Smooth muscle cell (in vitro differentiated cells): ENCODE measurements around the gene RCAN2. TPM values are rescaled to one million over a fixed set of nuclear protein-coding genes. Genes with fewer than 3 reads are reported as not detected.

Experiments
- DNase-seq: peaks from one replicate; lab custom pipeline; 2025; ENCODE audit not compliant: unreplicated experiment; lab: John Stamatoyannopoulos, UW
- H2AFZ ChIP-seq: fragments of 200-600 bp; sonication (generic); 2 replicates; pipeline ENCODE4 v1.6.0; 2016; ENCODE audit warnings: antibody characterized with exemption, low read depth, mild to moderate bottlenecking
- H3F3A ChIP-seq: fragments of 200-600 bp; sonication (generic); 2 replicates; pipeline ENCODE4 v1.6.0; 2017; ENCODE audit warnings: antibody characterized with exemption, low read depth
- H3K27ac ChIP-seq: fragments of 200-600 bp; sonication (generic); 2 replicates; pipeline ENCODE4 v1.5.1; 2016; ENCODE audit warnings: low read depth, mild to moderate bottlenecking
- H3K27me3 ChIP-seq: fragments of 200-600 bp; sonication (generic); 2 replicates; pipeline ENCODE4 v1.6.1; 2016; ENCODE audit warnings: low read depth, mild to moderate bottlenecking
- H3K36me3 ChIP-seq: fragments of 200-600 bp; sonication (generic); 2 replicates; pipeline ENCODE4 v1.5.1; 2016; ENCODE audit warnings: low read depth
- H3K4me1 ChIP-seq: fragments of 200-600 bp; sonication (generic); 2 replicates; pipeline ENCODE4 v1.5.1; 2016; ENCODE audit warnings: low read depth
- H3K4me2 ChIP-seq: fragments of 200-600 bp; sonication (generic); 2 replicates; pipeline ENCODE4 v1.6.0; 2016; ENCODE audit warnings: mild to moderate bottlenecking
- H3K4me3 ChIP-seq: fragments of 200-600 bp; sonication (generic); 2 replicates; pipeline ENCODE4 v1.5.1; 2016; ENCODE audit warnings: mild to moderate bottlenecking
- H3K79me2 ChIP-seq: fragments of 200-600 bp; sonication (generic); 2 replicates; pipeline ENCODE4 v1.6.0; 2016; ENCODE audit warnings: low read depth, mild to moderate bottlenecking
- H3K9ac ChIP-seq: fragments of 200-600 bp; sonication (generic); 2 replicates; pipeline ENCODE4 v1.6.0; 2016; ENCODE audit warnings: low read depth
- H3K9me3 ChIP-seq: fragments of 200-600 bp; sonication (generic); replicated peaks from 2 replicates; pipeline ENCODE4 v1.5.1; 2016; ENCODE audit warnings: low read depth
- H4K20me1 ChIP-seq: fragments of 200-600 bp; sonication (generic); 2 replicates; pipeline ENCODE4 v1.6.0; 2016; ENCODE audit warnings: low read depth
- CTCF ChIP-seq: fragments of 200-600 bp; sonication (generic); IDR thresholded peaks from 2 replicates; pipeline ENCODE4 v1.5.1; 2017; ENCODE audit warnings: borderline replicate concordance, mild to moderate bottlenecking, antibody characterized with exemption; ENCODE audit not compliant: insufficient read depth, poor library complexity, severe bottlenecking
- WGBS: methylation state at CpG from one replicate; pipeline ENCODE4 v1.1.7; 2016; ENCODE audit warnings: low lambda C conversion rate; 5-methylcytosine and 5-hydroxymethylcytosine counted together
- polyA plus RNA-seq: library from polyadenylated mRNA; unstranded; fragments of >200 nt; fragmentation: Nextera tagmentation; extraction: Ambion mirVana; gene quantifications from 2 replicates; pipeline ENCODE4 v1.2.1, GENCODE V29; 2016
- total RNA-seq: library from RNA; depleted of rRNA; stranded (reverse); fragments of >200 nt; gene quantifications from 2 replicates; pipeline ENCODE4 v1.2.3, GENCODE V29; 2014

The RCAN2 gene
- total and polyA plus RNA-seq, 2 experiments from 2014 or later = 2.5 to 2.7 TPM

DNA sequence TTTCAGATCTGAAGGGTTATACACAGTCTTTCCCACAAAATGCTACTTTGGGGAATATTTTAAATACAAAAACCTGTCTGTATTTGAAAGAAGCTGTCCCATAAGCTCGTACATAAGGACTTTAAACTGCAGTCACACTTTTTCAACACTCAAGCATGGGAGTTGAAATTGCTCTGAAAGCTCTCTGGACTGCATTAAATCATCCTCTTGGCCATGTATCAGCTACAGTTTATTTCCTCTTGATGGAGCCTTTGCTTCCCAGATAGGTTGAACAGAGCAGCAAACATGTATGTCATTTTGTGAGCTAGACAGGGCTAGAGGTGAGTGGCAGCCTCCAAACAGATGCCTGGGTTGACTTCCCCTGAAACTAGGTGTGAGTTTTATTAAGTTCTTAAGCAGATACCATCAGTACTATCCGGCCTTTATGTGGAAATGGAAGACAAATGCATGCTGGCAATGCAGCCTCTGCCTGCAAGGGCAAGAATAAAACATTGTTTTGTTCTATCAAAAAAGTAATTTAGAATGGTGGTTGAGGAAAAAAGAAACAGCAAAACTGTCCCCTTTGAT, 214.6 kb downstream of the RCAN2 start:
- Histone ChIP-seq H3K27me3 (no peaks in the 10 kb centered on the region), H3K36me3 (no peaks in the 10 kb centered on the region), H4K20me1 (no peaks in the 10 kb centered on the region), H3K79me2 (no peaks in the 10 kb centered on the region), H3K4me1 (no peaks in the 10 kb centered on the region), H3K9ac (no peak overlapping the region), H3K4me2 (no peak overlapping the region), H3F3A (no peaks in the 10 kb centered on the region), H2AFZ (no peak overlapping the region), H3K4me3 (no peak overlapping the region), H3K9me3 (no peaks in the 10 kb centered on the region), H3K27ac (no peak overlapping the region)
- no peak for TF ChIP-seq CTCF
- no peak for DNase-seq
- 69% methylated on average over 2 of the region's 2 CpGs for WGBS

DNA sequence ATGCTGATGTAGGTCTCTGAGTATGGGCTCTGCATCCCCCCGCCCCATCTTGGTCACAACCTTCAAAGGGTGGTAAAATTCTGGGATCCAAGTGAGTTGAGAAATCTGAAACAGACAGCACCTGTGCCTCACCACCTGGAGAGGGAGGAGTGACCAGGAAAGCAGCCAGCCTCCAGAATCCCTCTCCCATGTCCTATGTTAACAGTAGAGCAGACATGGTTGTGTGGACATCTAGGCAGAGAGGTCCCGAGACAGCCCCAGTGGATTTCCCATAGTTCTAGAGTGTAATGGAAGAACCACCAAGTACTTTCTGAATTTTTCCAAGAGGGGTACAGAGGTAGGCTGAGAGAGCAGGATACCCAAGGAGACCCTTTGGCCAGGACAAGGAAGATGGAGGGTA, 216.7 kb downstream of the RCAN2 start:
- H3K27me3 ChIP-seq = no peaks in the 10 kb centered on the region
- no peak overlapping the region for H3K4me2 ChIP-seq
- no peaks in the 10 kb centered on the region for H3F3A ChIP-seq
- H3K9me3 ChIP-seq = no peaks in the 10 kb centered on the region
- no peak for DNase-seq
- no peak overlapping the region for H3K9ac ChIP-seq
- WGBS = 97% methylated on average over 2 of the region's 2 CpGs
- TF ChIP-seq CTCF = no peak
- H3K4me1 ChIP-seq = no peaks in the 10 kb centered on the region
- H3K79me2 ChIP-seq = no peaks in the 10 kb centered on the region
- no peak overlapping the region for H3K27ac ChIP-seq
- H4K20me1 ChIP-seq = no peaks in the 10 kb centered on the region
- H3K4me3 ChIP-seq = no peak overlapping the region
- no peaks in the 10 kb centered on the region for H3K36me3 ChIP-seq
- no peak overlapping the region for H2AFZ ChIP-seq

DNA sequence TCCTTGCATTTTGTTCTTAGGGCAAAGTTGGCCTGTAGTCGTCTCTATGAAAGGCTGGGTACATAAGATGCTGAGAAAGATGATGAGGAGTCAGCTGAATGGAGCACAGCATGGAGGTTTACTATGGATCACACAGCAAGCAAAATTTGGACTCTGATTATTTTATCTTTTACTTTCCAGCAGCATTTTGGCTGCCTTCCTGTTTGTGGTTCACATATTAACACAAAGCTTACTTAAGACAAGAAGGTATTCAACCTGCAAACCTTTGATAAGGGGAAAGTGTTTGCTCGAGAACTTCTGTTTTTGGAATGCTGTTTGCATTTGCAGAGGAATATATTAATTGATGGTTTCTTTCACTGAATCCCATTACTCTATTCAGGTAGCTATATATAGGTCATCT, 217.3 kb downstream of the RCAN2 start:
- H4K20me1 ChIP-seq = no peaks in the 10 kb centered on the region
- H2AFZ ChIP-seq = no peak overlapping the region
- no peaks in the 10 kb centered on the region for H3K79me2 ChIP-seq
- no peak overlapping the region for H3K27ac ChIP-seq
- no peaks in the 10 kb centered on the region for H3K36me3 ChIP-seq
- no peaks in the 10 kb centered on the region for H3K9me3 ChIP-seq
- no peaks in the 10 kb centered on the region for H3K4me1 ChIP-seq
- H3K4me2 ChIP-seq = no peak overlapping the region
- no peaks in the 10 kb centered on the region for H3F3A ChIP-seq
- TF ChIP-seq CTCF = no peak
- no peaks in the 10 kb centered on the region for H3K27me3 ChIP-seq
- no peak for DNase-seq
- H3K4me3 ChIP-seq = no peak overlapping the region
- WGBS = 90% methylated on average over 2 of the region's 2 CpGs
- no peak overlapping the region for H3K9ac ChIP-seq

DNA sequence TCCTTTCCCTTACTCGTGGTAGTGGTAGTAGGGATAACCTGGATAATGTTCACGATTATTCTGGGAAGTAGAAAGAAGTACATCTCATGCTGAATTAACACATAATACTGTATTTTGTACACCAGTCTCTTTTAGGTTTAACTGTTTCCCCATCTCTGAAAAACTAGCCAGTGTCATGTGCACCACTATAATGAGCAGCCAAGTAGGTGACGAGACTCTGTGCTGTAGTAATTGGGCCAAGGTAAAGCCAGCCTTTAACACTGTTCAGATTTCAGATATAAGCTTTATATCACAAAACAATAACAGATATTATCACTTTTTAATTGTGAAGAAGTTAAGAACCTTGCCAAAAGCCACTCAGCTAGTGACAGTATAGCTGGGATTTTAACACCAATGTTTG, 219.5 kb downstream of the RCAN2 start:
- no peaks in the 10 kb centered on the region for H3K79me2 ChIP-seq
- no peak for TF ChIP-seq CTCF
- no peak overlapping the region for H2AFZ ChIP-seq
- H3K4me1 ChIP-seq = no peaks in the 10 kb centered on the region
- H3K36me3 ChIP-seq = no peaks in the 10 kb centered on the region
- no peaks in the 10 kb centered on the region for H3F3A ChIP-seq
- H3K27me3 ChIP-seq = no peaks in the 10 kb centered on the region
- H4K20me1 ChIP-seq = no peaks in the 10 kb centered on the region
- no peak overlapping the region for H3K9ac ChIP-seq
- 88% methylated on average over 3 of the region's 3 CpGs for WGBS
- H3K4me2 ChIP-seq = no peak overlapping the region
- H3K9me3 ChIP-seq = no peaks in the 10 kb centered on the region
- H3K27ac ChIP-seq = no peak overlapping the region
- DNase-seq = no peak
- no peak overlapping the region for H3K4me3 ChIP-seq
